ENCODE data around the gene RNU6-7.

DNA sequence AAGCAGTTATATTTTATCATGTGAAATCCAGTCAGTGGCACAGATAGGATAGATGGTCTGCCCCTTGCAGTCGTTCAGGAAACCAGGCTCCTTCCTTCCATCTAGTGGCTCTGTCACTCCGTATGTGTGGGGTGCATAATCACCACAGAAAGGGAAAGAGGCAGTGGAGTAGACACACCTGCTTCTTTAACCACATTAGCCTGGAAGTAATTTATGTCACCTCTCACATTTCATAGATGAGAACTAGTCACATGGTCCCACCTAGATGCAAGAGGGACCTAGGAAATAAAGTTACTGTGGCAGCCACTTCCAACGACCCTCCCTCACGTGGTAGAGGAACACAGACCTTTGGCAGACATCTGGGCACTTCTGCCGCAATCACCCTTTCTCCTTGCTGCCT, 15.5 kb downstream of the RNU6-7 start:
- TF ChIP-seq POLR2A (IDR thresholded peaks at IDR 0.05; ENCODE audit: insufficient read depth in 1 of 2, low read depth in 2 of 2, low read length in 2 of 2) (no peak), MEIS1 (CRISPR knock-in tag; IDR thresholded peaks at IDR 0.05; ENCODE audit: borderline replicate concordance) (no peak), ZNF30 (CRISPR knock-in tag; IDR thresholded peaks at IDR 0.05) (no peak), BRD4 (CRISPR knock-in tag; IDR thresholded peaks at IDR 0.05) (no peak), BRCA1 (CRISPR knock-in tag; IDR thresholded peaks at IDR 0.05) (no peak), ZBTB3 (CRISPR knock-in tag; IDR thresholded peaks at IDR 0.05; ENCODE audit: borderline replicate concordance, low read depth) (no peak), TRIM24 (CRISPR knock-in tag; IDR thresholded peaks at IDR 0.05) (no peak)
- TF ChIP-seq, protein P1, sequence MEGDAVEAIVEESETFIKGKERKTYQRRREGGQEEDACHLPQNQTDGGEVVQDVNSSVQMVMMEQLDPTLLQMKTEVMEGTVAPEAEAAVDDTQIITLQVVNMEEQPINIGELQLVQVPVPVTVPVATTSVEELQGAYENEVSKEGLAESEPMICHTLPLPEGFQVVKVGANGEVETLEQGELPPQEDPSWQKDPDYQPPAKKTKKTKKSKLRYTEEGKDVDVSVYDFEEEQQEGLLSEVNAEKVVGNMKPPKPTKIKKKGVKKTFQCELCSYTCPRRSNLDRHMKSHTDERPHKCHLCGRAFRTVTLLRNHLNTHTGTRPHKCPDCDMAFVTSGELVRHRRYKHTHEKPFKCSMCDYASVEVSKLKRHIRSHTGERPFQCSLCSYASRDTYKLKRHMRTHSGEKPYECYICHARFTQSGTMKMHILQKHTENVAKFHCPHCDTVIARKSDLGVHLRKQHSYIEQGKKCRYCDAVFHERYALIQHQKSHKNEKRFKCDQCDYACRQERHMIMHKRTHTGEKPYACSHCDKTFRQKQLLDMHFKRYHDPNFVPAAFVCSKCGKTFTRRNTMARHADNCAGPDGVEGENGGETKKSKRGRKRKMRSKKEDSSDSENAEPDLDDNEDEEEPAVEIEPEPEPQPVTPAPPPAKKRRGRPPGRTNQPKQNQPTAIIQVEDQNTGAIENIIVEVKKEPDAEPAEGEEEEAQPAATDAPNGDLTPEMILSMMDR (CRISPR knock-in tag; IDR thresholded peaks at IDR 0.05): no peak
